K562 (cell line): ENCODE data around the gene C13orf46. TPM values are rescaled to one million over a fixed set of nuclear protein-coding genes. Genes with fewer than 3 reads are reported as not detected.

Source experiments
- ATAC-seq: fragments of 200-7000 bp; cut with Tn5 transposase; 3 replicates; pipeline ENCODE4 v1.9.1; 2020; ENCODE audit warnings: moderate library complexity
- BruUV-seq: library from RNA; stranded (reverse); fragments of 400-500 nt; replicated peaks from 2 replicates; lab custom pipeline; 2021; lab: Mats Ljungman, UMichigan
- CTCF ChIA-PET: fragments of 300-600 bp; formaldehyde crosslinking; extraction: SDS; loops from one replicate; lab custom pipeline; 2021; ENCODE audit warnings: low intra/inter-chr PET ratio; lab: Yijun Ruan, JAX
- POLR2A ChIA-PET: fragments of 300-600, 350-650 bp; sonication (Branson Sonifier 250); formaldehyde crosslinking; extraction: SDS; loops from one replicate; lab custom pipeline; 2021; ENCODE audit warnings: antibody characterized with exemption, inconsistent platforms; lab: Yijun Ruan, JAX
- DNase-seq, 4 experiments: peaks; one replicate each; pipeline versions ENCODE4 v3.0.0 to v3.0.0-alpha.2; 2011 to 2018; ENCODE audit warnings: low spot score in 3 of 4, mixed read lengths in 3 of 4; ENCODE audit errors: extremely low read depth in 1 of 4
- FAIRE-seq: peaks from 2 replicates; lab custom pipeline; 2011; peaks lifted over from hg19 to GRCh38; lab: Jason Lieb, UNC
- H2AFZ ChIP-seq: 2 replicates; pipeline ENCODE4 v1.6.0; 2011; ENCODE audit warnings: low read depth, low read length, control low read depth, inconsistent platforms
- H3K27ac ChIP-seq: fragments of 200-600 bp; 3 replicates; pipeline ENCODE4 v1.8.0; 2011; ENCODE audit warnings: low read depth, mild to moderate bottlenecking, control low read depth, inconsistent platforms, low read length, moderate library complexity, mixed read lengths; ENCODE audit errors: extremely low read depth
- H3K27me3 ChIP-seq, 2 experiments: fragments of 300-600 bp in 1 of 2; 2 replicates in 1 of 2; 3 replicates in 1 of 2; pipeline versions ENCODE4 v1.6.0 to v1.8.0; 2011; ENCODE audit warnings: inconsistent platforms in 2 of 2, low read length in 2 of 2, mild to moderate bottlenecking in 1 of 2, mixed read lengths in 1 of 2, moderate library complexity in 1 of 2; ENCODE audit not compliant: control insufficient read depth in 2 of 2, insufficient read depth in 2 of 2
- H3K36me3 ChIP-seq: fragments of 300-600 bp; 3 replicates; pipeline ENCODE4 v1.8.0; 2011; ENCODE audit warnings: mild to moderate bottlenecking, low read length, inconsistent platforms; ENCODE audit not compliant: control insufficient read depth, insufficient read depth
- H3K4me1 ChIP-seq, 2 experiments: fragments of 200-600 bp in 1 of 2; replicated peaks in 1 of 2; 2 replicates in 1 of 2; 3 replicates in 1 of 2; pipeline versions ENCODE4 v1.5.1 to v1.8.0; 2011; ENCODE audit warnings: inconsistent platforms in 2 of 2, low read length in 2 of 2, mild to moderate bottlenecking in 1 of 2, mixed read lengths in 1 of 2, moderate library complexity in 1 of 2; ENCODE audit not compliant: control insufficient read depth in 2 of 2, insufficient read depth in 2 of 2
- H3K4me2 ChIP-seq: 2 replicates; pipeline ENCODE4 v1.6.1; 2011; ENCODE audit warnings: low read length, control low read depth, inconsistent platforms, mixed read lengths; ENCODE audit not compliant: insufficient read depth
- H3K4me3 ChIP-seq: fragments of 200-600 bp; sonication (generic), shearing (Covaris generic); 2 replicates; pipeline ENCODE4 v1.5.1; 2016; ENCODE audit warnings: control low read depth, inconsistent platforms
- H3K79me2 ChIP-seq: fragments of 200-600 bp; 3 replicates; pipeline ENCODE4 v1.8.0; 2011; ENCODE audit warnings: low read length, inconsistent platforms; ENCODE audit not compliant: control insufficient read depth, insufficient read depth
- H3K9ac ChIP-seq, 2 experiments: 2 replicates each; pipeline versions ENCODE4 v1.6.0 to v1.6.1; 2011; ENCODE audit warnings: low read depth in 2 of 2, low read length in 2 of 2, control low read depth in 1 of 2, inconsistent platforms in 1 of 2, mild to moderate bottlenecking in 1 of 2, mixed read lengths in 1 of 2; ENCODE audit not compliant: insufficient read depth in 1 of 2
- H3K9me1 ChIP-seq: one replicate; pipeline ENCODE4 v1.6.0; 2011; ENCODE audit warnings: inconsistent platforms, mild to moderate bottlenecking, low read length, moderate library complexity; ENCODE audit not compliant: control insufficient read depth, insufficient read depth
- H3K9me3 ChIP-seq: replicated peaks from 2 replicates; pipeline ENCODE4 v1.5.1; 2011; ENCODE audit warnings: low read depth, low read length, inconsistent platforms; ENCODE audit not compliant: control insufficient read depth, insufficient read depth
- H4K20me1 ChIP-seq: replicated peaks from 2 replicates; pipeline ENCODE4 v1.6.1; 2011; ENCODE audit warnings: low read length, inconsistent platforms, mixed read lengths; ENCODE audit not compliant: control insufficient read depth, insufficient read depth
- CBX1 ChIP-seq: sonication (generic); IDR thresholded peaks from 2 replicates; pipeline ENCODE4 v1.6.1; 2016; ENCODE audit warnings: antibody characterized with exemption, low read depth, mild to moderate bottlenecking
- JUND ChIP-seq, 2 experiments: IDR thresholded peaks; 2 replicates in 1 of 2; 3 replicates in 1 of 2; pipeline ENCODE4 v1.6.1; 2011; ENCODE audit warnings: borderline replicate concordance in 2 of 2, low read depth in 2 of 2, low read length in 2 of 2, improper control_type of control experiment in 1 of 2, missing biosample characterization in 1 of 2, missing genetic modification characterization in 1 of 2, missing genetic modification reagents in 1 of 2
- POLR2G ChIP-seq: fragments of 200-400 bp; formaldehyde crosslinking; IDR thresholded peaks from 2 replicates; pipeline ENCODE4 v1.6.1; 2017; ENCODE audit warnings: low read depth, mild to moderate bottlenecking, antibody characterized with exemption, low read length, moderate library complexity
- ZNF232 ChIP-seq: sonication (generic); formaldehyde crosslinking; IDR thresholded peaks from 2 replicates; pipeline ENCODE4 v1.8.0; 2022; ENCODE audit warnings: mild to moderate bottlenecking, missing genetic modification reagents
- WGBS: fragments of 100-300 bp; shearing (Covaris generic); methylation state at CpG from one replicate; pipeline ENCODE4 v1.1.6; 2016; ENCODE audit warnings: low coverage, mixed read lengths; ENCODE audit not compliant: insufficient coverage; ENCODE audit errors: missing lambda C conversion rate; 5-methylcytosine and 5-hydroxymethylcytosine counted together
- in situ Hi-C: fragments of 300-500 bp; cut with MboI; formaldehyde crosslinking; loops from 4 replicates; pipeline ENCODE4 v1.15.0; 2018; ENCODE audit warnings: inconsistent platforms, mixed read lengths
- intact Hi-C: fragments of 100-400 bp; cut with micrococcal nuclease; formaldehyde crosslinking; loops from 2 replicates; pipeline ENCODE4 v1.14.2; 2022
- polyA plus RNA-seq, 8 experiments: library from polyadenylated mRNA; depleted of rRNA in 4 of 8; stranded (reverse) in 5 of 8; unstranded in 3 of 8; fragments of >200 nt; fragmentation: Nextera tagmentation in 2 of 8; fragmentation: Illumina TruSeq in 1 of 8; extraction: Ambion mirVana in 2 of 8; extraction: Trizol in 1 of 8; gene quantifications; 2 replicates each; pipeline versions ENCODE4 v1.2.1 to v1.2.3, GENCODE V29; 2011 to 2014; ENCODE audit warnings: inconsistent platforms in 1 of 8, missing spikeins in 1 of 8
- total RNA-seq, 7 experiments: library from RNA; depleted of rRNA in 6 of 7; stranded (reverse); fragments of >200 nt in 6 of 7; fragmentation: Illumina TruSeq in 2 of 7; extraction: Trizol in 2 of 7; gene quantifications; 2 replicates each; pipeline versions ENCODE4 v1.2.1 to v1.2.3, GENCODE V29; 2011 to 2021; ENCODE audit warnings: low replicate concordance in 1 of 7

The C13orf46 gene
- total and polyA plus RNA-seq, 9 of the 15 experiments (the other 6 are each of a cell fraction or from before 2014, with no cell fraction given) = 0.04 to 0.24 (median 0.05) TPM; not detected in 4

DNA sequence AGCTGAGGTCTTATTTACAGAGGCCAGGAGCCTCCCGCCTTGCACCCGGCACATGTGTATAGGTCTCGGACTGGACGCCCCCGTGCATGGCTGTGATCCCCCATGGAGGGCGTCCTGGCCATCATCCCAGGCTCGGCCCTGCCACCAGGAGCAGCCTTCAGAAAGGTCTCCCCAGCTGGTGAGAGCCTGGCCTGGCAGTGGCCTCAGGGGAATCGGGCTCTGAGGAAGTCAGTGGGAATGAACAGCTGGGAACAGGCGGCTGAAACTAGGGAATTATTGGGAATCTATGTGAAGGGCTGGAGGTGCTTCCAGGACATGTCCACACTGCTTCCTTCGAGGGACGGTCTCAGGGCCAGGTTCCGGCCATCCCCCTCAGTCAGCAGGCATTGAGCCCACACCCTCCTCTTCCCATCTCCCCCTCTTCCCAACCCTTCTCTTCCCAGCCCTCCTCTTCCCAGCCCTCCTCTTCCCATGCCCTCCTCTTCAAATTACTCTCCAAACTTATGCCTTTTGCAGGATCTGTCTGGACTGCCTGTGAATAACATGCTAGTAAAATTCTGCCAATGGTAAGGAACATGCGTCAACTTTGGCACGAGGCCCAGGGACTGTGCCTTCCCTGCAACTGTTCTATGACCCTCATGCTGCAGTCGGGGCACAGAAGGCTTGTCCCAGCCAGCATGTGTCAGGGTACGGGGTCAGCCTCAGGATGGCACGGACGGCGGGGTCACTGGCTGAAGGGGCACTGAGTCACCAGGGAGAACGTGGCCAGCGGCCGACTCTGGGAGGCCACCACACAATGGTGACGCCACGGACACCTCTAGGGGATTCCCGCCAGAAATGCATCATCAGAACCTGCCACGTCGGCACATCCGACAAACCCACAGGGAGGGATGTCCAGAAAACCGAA, 24.2 kb upstream of the C13orf46 start:
- no peaks in the 10 kb centered on the region for H3K79me2 ChIP-seq
- BruUV-seq = no TSS peak
- TF ChIP-seq ZNF232 = no peak
- TF ChIP-seq CBX1 = no peak
- no peak for TF ChIP-seq JUND (IDR thresholded peaks at IDR 0.05; ENCODE audit: borderline replicate concordance, low read depth, low read length)
- TF ChIP-seq JUND (tag; IDR thresholded peaks at IDR 0.05; ENCODE audit: borderline replicate concordance, low read depth, low read length) = no peak
- TF ChIP-seq POLR2G = peak; percentile 45; the same call in 1 of the 2 replicates
- H3K9ac ChIP-seq = no peak overlapping the region
- H3K27ac ChIP-seq = no peak overlapping the region
- peaks cover 0 to 23% of the 10 kb centered on the region in 2 experiments; a peak in 2 of 5 replicates for H3K4me1 ChIP-seq
- in situ Hi-C loops = no loop called here
- no peak overlapping the region for H2AFZ ChIP-seq
- POLR2A ChIA-PET = no interaction called here
- no peak for ATAC-seq
- WGBS = 92% methylated on average over 10 of the region's 29 CpGs
- H3K9me3 ChIP-seq = no peaks in the 10 kb centered on the region
- peaks cover 18% of the 10 kb centered on the region; the same call in 2 of the 3 replicates for H3K36me3 ChIP-seq
- H3K4me2 ChIP-seq = no peak overlapping the region
- no peak overlapping the region for H3K4me3 ChIP-seq
- H3K9me1 ChIP-seq = no peaks in the 10 kb centered on the region
- no peaks in the 10 kb centered on the region for H3K27me3 ChIP-seq
- H4K20me1 ChIP-seq = no peaks in the 10 kb centered on the region
- intact Hi-C loops = no loop called here
- DNase-seq = no peak
- CTCF ChIA-PET = no interaction called here
- no peak for FAIRE-seq
